HG03135 (cell line): Measurements from ENCODE around the gene DENND11.

Source experiments
- ATAC-seq: cut with Tn5 transposase; IDR thresholded peaks from one replicate; pipeline ENCODE4 v1.9.1; 2021; ENCODE audit warnings: mild to moderate bottlenecking, moderate library complexity; ENCODE audit not compliant: unreplicated experiment

Gene DENND11

DNA sequence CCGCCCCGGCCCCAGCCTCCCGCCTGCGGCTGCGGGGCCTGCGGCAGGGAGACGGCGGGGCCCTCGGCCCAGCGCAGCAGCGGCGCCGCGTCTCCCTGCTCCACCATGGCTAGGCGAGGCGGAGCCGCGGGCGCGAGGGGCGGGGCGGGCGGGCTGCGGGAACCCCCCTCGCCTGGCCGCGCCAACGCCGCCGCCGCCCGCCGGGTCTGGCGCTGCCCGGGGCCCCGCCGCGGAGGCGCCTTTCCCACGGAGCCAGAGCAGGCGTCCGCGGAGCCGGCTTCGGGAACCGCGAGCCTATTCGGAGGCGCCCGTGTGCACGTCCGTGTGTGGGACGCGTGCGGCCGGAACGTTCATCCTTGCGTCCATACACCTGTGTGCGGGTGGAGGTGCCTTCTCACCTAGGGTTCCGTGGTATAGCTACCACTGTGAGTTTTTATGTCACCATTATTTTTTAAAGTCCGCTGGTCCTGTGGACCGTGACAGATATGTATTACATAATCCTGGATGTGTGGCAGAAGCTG lies at the start of gene DENND11:
Gene DENND11 (minus strand): TSS at position 120 of the 521 bp plus-strand sequence. CDS start 13 bp downstream, at position 107.
- peak; percentile 81 for ATAC-seq

DNA sequence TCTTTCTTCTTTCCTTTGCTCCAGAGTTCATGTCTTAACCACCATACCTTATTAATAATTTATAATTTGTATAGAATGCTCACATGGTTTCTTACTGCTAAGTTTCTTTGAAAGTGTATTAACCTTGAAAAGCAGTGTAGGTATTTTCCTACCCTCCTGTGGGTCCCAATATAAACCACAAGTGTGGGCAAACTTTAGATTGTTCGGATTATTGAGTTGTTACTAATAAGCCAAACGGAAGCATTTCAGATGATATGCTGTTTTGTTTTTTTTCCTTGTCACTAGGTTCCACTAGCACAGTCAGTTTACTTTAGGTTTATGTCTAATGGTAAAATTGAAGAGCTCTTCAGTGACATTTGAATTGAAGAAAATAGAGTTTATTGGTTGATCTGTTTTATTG lies 46.4 kb upstream of the DENND11 start:
- no peak for ATAC-seq

DNA sequence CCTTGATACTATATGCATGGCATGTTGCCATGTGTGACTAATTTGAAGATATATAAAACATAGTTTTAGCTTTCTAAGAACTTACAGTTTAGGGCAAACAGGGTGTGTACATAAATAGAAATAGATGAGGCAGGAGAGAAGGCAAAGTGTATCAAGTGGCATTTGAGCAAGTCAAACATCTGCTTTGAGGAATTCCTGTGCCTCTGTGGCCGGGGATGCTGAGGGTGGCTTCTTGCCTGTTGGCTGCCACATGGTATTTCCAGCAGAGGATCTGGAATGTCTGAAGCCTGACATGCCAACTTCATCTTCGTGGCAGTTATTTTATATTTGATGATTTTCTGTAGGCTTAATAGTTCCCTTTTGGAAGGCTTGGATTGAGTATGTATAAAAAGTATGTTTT lies 42.2 kb upstream of the DENND11 start:
- no peak for ATAC-seq

DNA sequence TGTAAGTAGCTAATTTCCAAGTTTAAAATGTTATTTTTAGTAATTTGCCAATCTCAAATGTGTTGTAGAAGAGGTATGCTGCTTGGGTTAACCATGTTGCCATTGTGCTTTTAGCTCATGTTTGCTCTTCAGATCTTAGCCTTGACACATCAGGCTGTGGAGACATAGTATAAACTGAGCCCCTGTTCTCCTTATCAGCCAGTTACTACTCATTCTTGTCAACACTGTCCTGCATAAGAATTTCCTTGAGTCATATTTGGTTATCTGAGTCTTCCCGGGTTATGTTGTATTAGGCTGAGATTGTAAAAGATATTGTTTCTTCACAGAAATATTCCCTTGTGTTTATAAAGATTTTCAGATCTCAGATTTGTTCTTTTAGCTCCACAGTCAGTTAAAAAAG lies 40.3 kb upstream of the DENND11 start:
- ATAC-seq, result no peak

GRCh38 chr7:141739250-141739649 lies 37.3 kb upstream of the DENND11 start:
- no peak for ATAC-seq

- ATAC-seq, result no peak
These were observed 36.6 kb upstream of the DENND11 start for GRCh38 chr7:141738592-141739013.

DNA sequence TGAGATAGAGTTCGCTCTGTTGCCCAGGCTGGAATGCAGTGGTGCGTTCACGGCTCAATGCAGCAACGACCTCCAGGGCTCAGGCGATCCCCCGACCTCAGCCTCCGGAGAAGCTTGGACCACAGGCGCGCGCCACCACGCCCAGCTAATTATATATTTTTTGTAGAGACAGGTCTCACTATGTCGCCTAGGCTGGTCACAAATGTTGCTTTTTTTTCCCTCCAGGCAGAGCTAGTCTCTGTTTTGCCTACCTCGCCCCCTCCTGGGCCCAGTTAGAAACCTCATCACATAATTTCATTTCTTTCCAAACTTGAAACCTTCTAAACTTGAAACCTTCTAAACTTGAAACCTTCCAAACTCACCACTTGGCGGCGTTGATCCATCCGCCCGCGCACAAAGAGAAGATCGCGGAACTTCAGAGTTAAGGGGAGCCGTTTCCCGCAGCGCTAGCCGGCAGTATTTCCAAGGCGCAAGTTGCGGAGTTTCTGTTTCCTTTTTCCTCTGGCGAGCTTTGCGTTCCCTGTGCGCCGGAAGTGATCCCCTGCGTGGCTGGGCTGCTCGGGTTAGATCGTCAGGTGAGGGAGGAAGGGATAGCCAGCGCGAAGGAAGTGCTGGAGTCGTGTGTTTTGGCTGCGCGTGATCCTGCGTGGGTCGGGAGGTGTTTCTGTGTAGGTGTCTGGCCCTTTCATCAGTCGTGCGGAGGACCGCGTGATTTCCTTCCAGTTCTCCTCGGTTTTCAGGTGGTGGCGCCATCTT lies 36.0 kb upstream of the DENND11 start, which contains the start of gene SSBP1:
Gene SSBP1 (plus strand): TSS at position 523 of the 756 bp plus-strand sequence. CDS start 809 bp downstream, outside the sequence.
- ATAC-seq, result peak; percentile 91

DNA sequence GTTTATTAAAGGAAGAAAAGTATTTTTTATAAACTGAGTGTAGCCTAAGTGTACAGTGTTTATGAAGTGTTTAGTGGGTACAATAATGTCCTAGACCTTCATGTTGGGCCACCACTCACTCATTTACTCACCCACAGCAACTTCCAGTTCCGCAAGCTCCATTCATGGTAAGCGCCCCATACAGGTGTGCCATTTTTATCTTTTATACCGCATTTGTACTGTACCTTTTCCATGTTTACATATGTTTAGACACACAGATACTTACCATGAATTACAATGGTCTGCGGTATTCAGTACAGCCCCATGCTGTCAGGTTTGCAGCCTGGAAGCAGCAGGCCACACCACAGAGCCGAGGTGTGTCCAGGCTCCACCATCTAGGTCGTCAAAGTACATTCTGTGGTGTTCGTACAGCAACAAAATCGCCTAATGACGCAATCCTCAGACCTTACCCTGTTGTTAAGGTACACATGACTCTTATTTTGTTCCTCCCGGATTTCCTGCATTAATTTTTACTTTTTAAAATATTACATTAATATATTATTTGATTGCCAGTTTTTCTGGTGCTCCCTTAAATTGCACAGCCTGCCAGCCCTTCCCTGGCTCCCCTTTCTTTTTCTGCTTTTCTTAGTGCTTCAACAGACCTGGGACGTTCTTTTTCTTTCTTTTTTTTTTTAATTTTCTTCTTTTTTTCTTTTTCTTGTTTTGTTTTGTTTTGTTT lies 35.3 kb upstream of the DENND11 start:
- no peak for ATAC-seq

DNA sequence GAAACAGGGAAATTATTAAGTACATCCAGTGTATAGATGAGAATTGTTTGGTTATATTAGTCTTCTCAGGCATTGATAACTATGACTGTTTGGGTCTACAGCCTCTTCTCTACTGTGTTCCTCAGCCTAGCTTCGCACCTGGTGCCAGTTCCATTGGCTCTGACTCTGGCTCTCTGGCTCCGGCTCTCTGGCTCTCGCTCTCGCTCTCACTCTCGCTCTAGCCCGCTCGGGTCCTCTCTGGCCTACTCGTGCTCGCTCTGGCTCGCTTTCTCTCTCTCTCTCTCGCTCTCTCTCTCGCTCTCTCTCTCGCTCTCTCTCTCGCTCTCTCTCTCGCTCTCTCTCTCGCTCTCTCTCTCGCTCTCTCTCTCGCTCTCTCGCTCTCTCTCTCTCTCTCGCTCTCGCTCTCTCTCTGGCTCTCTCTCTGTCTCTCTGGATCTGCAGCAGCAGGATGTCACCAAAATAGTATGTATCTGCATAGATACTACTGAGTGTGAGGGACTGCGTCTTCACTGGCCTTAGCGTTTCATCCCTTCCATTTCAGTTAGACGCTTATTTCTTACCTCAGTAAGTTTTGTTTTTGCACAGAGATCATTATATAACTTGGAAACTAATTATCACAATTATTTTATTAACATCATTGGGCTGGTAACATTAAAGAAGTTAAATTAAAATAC lies 29.6 kb upstream of the DENND11 start:
- ATAC-seq, result no peak

DNA sequence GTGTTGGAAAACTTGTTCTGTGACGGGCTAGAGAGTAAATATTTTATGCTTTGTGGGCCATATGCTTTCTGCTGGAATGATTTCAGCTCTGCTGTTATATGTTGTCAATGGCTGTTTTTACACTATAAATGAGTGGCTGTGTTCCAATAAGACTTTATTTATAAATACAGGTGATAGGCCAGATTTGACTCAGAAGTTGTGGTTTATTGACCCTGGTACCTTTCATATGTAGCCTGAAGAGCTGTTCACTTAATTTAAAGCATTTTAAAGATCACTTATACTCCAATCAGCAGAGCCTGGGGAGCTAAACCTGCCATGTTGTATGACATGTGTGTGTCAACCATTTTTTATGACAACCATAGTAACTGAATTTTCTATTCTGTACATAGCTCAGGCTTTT lies 27.1 kb upstream of the DENND11 start:
- ATAC-seq, result no peak

DNA sequence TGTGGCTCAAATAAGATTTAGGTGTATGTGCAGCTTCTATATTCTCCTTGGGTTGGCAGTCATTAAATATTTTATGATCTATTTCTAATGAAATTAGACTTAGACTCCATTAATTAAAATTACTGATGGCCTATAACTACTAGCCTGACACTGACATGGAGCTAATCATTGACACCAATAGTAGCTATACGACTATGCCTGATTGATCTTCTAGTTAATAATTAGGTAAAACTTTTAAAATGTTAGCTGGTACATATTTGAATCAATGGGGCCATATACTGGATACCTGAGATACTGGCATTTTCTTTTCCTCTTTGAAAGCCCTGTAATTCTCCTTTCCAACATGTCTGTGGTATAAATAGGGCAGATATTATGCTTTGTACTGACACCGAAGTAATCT lies 20.6 kb upstream of the DENND11 start:
- ATAC-seq, result no peak

GRCh38 chr7:141717450-141717849 lies 15.5 kb upstream of the DENND11 start:
- no peak for ATAC-seq

DNA sequence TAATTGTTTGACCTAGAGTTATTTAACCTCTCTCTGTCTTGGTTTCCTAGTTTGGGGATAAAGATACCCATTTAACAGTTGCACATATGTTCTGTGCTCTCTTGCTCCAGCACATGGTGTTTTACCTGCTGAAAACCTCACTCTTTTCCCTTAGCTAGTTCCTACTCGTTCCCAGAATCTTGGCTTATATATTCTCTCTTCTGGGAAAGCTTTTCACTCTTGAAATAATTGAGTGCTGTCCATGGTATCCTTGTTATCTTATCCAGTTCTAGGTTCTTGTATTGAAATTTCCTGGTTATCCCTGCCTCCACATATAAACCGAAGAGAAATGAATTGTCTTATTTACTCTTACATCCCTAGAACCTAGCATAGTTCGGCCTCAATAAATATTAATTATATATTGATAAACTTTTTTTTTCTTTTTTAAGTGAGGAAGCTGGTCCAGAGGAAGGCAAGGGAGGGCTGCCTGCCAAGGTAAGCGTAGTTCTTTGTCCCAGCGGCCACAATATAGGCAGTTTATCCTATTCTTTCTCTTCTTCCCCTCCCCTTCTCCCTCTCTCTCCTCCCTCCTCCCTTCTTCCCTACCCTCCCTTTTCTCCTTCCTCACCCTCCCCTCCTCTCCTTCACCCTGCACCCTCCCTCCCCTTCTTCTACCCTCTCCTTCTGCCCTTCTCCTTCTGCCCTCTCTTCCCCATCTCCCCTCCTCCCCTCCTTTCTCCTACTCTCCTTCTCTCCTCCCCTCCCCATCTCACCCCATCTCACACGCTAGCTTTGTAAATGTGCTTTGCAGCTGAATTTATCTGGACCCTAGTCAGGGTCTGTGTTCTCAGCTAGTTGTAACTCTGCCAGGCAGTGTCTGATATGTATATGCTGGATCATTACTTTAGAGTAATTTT lies 14.1 kb upstream of the DENND11 start:
- no peak for ATAC-seq

DNA sequence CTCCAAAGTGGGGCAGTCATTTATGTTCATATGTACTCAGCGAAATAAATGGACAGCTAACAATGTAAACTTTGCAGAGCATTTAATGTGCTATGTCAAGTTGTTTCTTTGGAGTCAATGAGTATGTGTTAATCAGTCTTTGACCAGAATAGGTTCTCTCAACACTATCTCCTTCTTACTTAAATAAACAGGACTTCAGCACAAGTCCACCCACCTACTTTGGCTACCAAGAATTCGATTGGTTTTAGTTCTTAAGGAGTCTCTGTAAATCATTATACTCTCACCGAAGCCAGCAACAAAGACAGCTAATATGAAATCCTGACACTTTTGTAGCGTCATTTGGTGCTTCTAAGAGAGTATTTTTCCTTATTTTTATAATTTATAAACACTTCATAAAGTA lies 13.1 kb upstream of the DENND11 start:
- no peak for ATAC-seq

- no peak for ATAC-seq
These were observed 12.6 kb upstream of the DENND11 start for GRCh38 chr7:141714571-141714970.

DNA sequence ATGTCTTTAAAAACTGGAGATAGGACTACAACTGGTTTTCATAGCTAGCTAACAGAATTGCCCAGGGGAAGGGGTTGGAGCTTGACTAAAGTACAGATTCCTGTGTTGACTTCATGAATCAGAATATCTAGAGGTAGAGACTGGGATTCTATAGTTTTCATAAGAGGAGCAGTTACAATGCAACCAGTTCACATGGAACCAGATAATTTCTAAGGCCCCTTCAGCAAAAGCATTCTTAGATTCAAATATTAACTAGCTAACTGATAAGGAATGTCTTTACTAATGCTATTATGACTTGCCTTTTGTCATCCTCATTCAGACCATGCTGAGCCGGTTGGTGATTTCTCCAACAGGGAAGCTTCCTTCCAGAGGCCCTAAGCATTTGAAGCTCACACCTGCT lies 11.9 kb upstream of the DENND11 start:
- no peak for ATAC-seq

GRCh38 chr7:141712603-141713255 lies 10.8 kb upstream of the DENND11 start:
- ATAC-seq, result no peak

DNA sequence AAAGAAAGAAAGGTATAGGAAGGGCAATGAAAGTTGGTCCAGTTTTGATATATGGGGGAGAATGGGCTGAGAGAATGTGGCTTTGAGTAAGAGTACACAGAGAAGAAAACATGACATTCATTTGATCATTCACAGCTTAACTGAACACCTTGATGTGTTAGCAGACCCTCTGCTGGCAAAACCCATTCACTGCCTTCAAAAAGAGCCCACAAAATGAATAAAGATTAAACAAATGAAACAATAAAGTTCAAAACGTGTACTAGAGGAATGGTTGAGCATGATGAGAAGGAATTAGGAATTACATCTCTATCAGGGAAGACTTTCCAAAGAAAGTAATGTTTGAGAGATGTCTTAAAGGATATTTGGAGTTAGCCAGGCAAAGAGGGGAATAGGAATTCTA lies 8.3 kb upstream of the DENND11 start:
- no peak for ATAC-seq

DNA sequence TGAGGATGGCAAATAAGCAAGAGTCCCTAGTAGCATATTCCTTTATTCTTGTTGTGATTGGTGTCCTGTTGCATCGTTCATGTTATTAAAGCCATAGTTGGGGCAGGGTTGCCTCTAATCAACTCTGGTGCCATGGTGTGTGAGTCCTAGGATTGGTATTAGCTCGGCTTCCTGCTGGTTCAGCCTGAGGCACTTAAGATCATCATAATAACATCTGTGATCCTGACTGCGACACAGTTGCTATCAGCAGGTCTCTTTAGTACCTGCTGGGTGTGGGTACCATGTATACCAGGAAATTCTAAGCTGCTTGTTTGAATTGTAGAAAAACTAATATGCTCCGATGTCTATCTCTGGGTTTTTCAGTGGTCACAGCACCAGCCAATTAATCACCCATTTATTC lies 7.8 kb upstream of the DENND11 start:
- no peak for ATAC-seq

GRCh38 chr7:141709318-141709717 lies 7.4 kb upstream of the DENND11 start:
- ATAC-seq, result no peak
